GM19397 (cell line): ENCODE data around the gene SLC41A3.
A peak's percentile ranks its signal among the peaks of the same experiment; 100 is the strongest.
"Not testable (repeated sequence)": the region's sequence is repeated elsewhere in the genome, so short reads cannot be mapped to it uniquely, and the experiment has no call there.

Experiments
- ATAC-seq: cut with Tn5 transposase; IDR thresholded peaks from one replicate; pipeline ENCODE4 v1.9.1; 2021; ENCODE audit warnings: mild to moderate bottlenecking, moderate library complexity; ENCODE audit not compliant: unreplicated experiment

The SLC41A3 gene

DNA sequence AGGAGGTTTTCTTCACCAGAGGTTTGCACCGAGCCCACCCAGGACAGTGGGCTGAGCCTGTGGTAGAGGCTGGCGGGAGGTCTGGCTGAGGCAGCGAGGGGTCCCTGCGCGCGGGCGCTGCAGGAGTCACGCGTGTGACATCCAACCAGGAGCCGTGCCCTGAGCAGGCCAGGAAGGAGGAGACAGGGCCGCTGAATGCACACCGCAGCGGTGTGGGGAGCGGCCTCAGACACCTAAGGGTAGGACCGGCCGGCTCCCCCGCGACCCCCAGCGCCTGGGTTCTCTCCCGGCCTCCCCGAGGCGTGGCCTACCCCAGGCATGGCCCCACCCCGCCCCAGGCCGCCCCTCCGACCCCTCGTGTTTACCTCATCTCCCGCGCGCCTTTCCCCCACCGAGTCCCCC lies 412 bp downstream of the SLC41A3 start:
- ATAC-seq: peak; percentile 36

DNA sequence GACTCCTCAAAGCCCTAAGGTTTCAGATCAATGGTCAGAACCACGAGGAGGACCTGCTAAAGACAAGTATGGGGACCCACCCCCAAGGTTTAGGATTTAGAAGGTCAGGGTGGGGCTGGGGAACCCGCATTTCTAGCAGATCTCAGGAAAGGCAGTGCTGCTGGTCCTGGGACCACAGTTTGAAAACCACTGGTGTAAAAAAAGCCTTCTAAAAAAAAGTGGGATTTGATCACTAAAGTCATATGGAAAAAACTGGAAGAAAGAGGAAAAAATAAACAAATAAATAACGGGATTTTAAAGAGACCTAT lies 832 bp downstream of the SLC41A3 start:
- no peak for ATAC-seq

DNA sequence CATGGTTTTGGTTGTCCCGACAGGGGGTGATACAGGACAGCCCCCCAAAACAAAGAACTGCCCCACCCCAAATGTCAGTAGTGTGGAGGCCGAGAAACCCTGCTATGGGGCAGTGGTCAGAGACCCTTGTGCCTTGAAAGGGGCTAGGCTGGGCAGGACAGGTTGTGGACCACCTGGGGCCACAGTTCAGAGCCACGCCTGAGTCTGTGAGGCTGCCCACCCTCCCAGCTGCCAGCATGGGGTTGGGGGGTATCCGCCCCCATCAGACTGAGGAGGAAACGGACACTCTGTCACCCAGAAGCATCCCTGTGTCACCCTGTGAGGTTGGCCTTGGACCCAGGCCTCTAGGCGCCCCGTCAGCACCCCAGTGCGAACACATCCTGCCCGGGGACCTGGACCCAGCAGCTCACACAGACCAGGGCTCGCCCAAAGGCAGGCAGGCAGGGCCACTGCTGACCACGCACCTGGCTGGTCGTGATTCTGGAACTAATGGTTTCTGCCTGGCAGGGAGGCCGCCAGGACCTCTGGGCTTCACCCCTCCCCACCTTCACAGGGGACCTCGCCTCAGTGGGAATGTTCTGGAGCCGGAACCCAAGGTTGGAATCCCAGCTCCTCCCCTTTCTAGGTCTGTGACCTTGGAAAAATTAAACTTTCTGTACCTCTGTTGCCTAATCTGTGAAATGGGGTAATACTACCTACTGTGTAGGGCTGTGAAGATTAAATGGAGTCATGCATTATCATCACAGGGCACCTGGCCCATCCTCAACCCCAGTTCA lies 1.4 kb downstream of the SLC41A3 start:
- no peak for ATAC-seq

DNA sequence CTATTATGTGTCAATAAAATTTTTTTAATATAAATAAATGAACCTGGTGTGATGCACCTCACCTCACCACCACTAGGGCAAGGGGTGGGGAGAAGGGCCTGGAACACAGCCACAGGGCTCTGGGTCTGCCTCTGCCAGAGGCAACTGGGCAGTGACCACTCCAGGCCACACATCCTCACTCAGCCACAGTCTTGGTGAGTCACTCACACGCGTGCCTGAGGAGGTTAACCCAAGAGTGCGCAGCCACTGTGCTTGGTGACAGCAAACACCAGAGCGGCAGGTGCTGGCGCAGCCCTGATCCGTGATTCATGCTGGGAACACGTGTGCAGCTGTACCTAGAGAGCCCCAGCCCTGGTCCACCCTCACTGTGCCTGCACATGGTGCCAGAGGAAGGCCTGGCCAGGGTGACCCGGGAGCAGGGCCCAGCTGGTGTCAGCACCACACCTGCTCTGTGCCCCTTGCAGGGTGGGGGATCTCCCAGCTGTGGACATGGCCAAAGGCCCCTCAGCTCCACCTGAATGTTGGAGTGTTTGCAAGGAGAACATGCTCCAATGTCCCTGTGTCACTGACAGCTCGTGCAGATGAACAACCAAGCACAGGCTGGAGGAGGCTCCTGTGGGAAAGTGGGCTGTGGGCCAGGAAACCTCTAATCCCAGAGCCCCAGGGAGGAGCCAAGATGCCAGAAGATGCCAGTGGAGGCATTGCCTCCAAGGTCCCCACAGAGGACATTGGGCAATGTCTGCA lies 2.1 kb downstream of the SLC41A3 start:
- ATAC-seq: no peak

DNA sequence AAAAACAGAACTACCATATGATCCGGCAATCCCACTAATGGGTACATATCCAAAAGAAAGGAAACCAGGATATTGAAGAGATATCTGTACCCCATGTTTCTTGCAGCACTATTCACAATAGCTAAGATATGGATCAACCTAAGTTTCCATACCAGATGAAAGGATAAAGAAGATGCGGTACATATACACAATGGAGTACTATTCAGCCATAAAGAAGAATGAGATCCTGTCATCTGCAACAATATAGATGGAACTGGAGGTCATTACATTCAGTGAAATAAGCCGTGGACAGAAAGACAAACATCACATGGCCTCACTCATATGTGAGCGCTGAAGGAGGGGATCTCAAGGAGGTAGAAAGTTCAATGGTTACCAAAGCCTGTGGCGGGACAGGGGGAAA lies 3.0 kb downstream of the SLC41A3 start:
- no peak for ATAC-seq

DNA sequence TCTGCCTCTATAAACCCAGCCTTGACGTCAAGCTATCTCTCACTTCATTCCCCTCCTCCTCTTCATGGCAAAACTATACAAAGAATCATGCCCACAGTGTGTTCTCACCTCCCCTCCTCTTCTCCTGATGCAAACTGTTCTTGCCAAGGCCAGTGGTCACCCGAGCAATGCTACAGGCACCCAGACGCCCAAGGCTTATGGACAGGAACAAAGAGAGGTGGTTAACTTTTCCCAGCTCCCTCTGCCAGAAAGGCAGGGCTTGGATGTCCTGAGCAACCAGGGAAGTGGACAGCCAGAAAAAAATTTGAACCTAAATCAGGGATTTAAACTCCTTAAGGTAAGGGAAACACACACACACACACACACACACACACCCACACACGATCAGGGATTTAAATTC lies 5.1 kb downstream of the SLC41A3 start:
- ATAC-seq: no peak

DNA sequence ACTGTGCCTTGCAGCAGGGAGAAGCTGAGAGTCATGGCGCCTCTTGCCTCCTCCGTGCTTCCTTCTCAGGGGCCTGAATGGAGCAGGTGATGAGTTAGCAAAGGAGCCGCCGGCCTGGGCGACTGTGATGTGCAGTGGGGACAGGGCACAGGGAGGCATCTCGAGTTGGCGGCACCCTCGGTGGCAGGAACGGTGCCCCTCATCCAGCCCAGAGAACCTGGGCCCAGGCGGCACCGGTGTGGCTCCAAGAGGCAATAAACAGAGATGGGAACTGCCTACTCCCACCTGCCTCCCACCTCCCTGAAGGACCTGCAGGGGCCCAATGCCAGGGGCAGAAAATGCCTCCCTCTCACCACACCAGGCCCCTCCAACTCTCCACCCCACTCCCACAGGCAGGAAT lies 6.2 kb downstream of the SLC41A3 start:
- no peak for ATAC-seq

DNA sequence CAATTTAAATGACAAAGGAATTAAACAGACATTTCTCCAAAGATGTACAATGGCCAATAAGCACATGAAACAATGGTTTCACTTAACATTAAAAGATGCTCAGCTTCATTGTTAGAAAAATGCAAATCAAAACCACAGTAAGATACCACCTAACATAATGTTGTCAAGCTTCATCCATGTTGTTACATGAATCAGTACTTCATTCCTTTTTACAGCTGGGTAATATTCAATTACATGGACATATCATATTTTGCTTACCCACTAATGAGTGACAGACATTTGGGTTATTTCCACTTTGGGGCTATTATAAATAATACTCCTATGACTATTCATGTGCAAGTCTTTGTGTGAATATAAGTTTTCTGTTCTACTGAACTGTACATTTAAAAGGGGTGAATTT lies 7.8 kb downstream of the SLC41A3 start:
- no peak for ATAC-seq

DNA sequence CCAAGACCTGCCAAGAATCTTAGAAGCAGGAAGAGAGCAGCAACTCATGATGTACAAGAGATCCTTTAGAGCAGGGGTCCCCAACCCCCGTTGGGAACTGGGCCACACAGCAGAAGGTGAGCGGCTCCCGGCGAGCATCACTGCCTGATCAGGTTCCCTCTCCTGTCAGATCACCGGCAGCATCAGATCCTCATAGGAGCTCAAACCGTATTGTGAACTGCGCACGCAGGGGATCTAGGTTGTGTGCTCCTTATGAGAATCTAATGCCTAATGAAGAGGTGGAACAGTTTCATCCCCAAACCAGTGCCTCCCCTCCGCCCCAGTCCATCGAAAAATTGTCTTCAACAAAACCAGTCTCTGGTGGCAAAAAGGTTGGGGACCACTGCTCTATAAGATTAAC lies 13.8 kb downstream of the SLC41A3 start:
- no peak for ATAC-seq

DNA sequence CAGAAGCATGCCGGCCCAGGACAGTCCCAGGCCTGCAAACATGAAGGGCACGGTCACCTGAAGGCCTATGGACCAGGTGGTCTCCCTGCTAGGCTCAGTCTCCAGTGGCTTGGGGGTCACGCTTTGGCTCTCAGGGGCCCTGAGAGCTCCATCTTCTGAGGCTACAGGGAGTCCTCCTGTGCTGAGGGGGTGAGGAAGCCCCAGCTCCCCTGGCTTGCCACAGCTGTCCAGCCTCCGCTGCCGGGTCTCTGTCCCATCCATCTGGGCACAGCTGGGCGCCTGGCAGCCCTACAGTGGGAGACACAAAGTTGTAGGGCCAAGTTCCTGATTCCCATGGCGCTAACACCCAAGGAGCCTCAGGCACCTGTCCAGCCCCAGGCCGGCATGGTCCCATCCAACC lies 16.0 kb downstream of the SLC41A3 start:
- no peak for ATAC-seq

DNA sequence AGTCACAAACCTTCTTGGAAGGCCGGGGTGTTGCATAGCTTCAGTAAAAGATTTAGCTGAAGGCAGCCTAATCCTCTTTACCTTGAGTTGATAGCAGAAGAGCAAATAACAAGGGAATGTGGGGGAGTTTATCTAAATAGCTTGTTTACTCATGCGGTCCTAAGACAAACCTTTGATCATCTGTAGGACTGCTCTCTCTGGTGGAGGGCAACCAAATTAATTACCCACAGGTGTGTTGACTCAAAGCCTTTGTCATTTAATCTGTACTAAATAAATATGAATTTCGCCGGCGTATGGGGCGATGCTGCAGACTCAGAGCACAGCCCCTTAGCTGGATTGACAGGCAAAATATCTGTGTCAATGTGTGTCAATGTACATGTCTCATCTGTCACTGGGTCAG lies 17.2 kb downstream of the SLC41A3 start:
- ATAC-seq: not testable (repeated sequence)

DNA sequence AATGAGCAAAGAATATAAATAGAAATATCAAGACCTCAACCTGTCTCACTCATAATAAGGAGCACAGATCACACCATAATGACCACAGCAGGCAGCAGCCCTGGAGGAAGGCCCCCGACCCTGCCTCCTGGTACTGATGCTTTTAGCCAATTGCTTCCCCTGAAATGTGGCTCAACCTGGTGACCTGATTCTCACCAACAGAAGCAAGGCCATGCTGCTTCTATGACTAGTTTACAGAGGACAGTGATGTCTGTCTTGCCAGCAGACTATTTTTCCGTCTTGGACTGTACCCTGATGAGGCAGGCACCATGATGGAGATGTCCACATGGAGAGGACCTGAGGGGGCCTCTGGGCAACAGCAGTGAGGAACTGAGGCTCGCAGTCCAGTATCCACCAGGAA lies 18.0 kb downstream of the SLC41A3 start:
- ATAC-seq: no peak

DNA sequence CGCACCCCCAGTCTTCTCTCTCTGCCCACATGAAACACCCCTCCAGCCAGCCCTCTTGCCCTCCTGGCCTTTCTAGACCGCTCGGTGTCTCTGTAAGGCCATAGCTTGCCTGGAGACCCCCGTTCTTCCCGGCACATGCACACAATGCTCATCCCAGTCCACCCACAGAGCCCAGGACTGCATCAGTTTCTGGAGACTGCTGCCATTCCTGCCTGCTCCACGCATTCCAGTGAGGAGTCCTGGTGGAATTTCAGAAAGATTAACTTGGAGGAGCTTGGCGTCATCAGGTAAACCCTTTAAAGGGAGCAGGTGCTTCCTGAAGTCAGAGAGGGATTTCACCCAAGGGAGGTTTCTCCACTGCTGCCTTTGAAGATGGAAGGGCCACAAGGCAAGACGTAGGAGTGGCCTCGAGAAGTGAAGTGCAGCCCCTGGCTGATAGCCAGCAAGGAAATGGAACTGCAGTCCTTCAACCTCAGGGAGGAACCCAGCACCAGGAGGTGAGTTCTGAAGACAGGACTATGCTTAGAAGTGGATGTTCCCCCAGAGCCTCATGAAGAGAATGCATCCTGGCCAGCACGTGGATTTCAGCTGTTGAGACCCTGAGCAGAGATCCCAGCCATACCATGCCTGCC lies 19.2 kb downstream of the SLC41A3 start:
- ATAC-seq: no peak

DNA sequence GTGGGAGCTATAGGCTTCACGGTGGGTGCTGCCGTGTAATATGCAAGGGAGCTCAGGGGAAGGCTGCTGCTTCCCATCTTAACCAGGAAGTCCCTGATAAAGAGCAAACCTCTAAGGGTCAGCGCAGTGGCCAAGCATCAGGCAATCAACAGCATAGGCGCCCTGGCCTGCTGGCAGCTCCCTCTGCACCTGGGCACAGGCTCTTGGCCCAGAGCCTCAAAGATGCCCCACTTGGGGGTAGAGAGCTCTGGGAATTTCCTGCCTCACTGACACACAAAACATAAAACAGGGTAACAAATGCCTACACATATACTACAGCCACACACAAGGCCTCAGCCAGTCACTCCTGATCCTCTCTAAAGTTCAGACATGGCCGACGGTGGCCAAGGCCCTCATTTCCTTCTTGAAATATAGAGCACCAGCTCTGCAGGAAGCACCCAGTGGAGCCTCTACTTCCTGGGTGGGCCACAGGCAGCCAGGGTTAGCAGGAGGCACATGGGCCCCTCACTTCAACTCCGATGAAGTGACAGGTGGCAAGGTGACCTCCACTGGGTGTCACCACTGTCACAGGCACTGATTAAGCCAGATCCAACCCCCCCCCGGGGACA lies 20.5 kb downstream of the SLC41A3 start:
- ATAC-seq: no peak

DNA sequence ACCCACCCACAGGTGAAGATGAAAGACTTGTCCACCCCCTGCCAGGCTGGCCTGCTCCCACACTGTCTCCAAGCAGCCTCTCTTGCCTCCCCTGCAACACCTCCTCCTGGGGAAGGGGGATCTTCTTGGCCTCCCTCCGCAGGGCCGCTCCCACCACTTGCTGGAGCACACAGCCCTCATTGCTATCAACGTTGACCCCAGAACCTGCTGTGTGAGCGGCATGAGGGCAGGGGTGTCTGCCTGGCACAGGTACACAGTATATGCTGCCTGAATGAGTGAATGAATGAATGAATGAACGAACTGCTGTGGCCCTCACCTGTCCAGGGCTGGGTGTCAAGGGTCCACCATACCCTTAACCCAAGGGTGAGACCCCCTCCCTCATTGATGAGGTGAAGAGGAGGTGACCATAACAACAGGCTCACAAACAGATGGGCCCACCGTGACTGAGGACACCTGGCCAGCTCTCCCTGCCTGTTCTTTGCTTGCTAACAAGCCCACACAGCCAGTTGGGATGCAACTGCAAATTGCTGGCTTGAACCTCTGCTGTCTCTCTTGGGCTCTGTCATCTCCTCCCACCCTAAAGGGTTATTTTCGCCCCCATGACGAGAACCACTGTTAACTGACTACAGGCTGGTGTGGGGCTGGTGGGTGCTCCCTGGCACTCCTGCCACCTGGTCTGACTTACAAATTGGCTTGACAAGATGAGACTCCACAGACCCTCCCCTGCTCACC lies 22.5 kb downstream of the SLC41A3 start:
- ATAC-seq: no peak

DNA sequence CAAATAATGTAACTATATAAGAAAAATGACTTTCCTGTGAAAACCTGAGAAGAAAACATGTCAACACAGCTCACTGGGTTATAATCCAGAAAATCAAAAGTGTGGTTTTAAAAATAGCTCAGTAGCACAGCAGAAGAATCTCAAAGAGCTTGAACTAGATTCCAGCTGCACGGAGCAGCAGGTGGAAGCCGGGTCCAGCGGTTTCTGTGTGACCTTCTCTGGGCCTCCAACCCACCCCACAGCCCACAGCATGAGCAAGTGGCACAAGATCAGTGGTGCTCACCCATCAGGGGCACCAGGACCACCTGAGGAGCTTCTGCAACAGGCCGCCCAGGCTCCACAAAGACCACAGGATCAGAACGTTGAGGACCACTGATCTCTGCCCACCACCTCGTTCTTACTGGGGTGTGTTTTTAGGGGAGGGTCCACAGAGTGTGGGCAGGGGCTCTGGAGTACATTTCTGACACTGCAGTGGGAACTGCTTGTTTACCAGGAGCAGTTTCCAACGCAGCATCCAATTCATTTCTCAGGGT lies 23.2 kb downstream of the SLC41A3 start:
- no peak for ATAC-seq

DNA sequence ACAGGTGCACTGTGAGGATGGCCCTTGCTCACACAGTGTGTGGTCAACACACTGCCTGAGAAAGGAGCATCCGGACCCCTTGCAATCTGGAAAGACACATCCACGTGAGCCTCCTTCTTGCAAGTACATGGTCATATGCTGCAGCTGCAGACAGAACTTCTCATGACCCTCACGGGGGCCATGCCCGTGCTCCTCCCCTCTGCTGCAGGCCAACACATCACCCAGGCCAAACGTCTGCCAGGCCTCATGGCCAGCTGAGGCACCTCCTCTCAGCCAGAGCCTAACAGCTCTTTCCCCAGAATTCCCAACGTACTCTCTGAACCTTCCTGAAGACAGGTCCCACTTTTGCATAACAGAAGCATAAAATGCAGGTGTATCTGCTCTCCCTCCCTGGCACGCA lies 25.3 kb downstream of the SLC41A3 start:
- no peak for ATAC-seq

DNA sequence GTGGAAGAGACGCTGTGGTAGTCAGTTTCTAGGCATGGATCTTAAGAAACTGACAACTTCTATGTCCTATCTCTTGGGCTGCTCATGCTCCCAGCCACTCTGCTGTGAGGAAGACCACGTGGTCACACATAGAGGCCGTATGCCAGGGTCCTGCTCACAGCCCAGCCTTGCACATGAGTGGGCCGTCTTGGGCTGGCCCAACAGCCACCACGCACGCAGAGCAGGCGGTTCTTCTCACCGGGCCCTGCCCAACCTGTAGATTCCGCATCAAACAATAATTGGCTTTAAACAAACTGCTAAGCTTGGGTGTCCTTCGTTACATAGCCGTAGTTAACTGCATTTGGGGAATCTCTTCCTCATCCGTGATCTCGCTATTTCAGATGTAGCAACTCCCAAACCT lies 26.0 kb downstream of the SLC41A3 start:
- no peak for ATAC-seq

DNA sequence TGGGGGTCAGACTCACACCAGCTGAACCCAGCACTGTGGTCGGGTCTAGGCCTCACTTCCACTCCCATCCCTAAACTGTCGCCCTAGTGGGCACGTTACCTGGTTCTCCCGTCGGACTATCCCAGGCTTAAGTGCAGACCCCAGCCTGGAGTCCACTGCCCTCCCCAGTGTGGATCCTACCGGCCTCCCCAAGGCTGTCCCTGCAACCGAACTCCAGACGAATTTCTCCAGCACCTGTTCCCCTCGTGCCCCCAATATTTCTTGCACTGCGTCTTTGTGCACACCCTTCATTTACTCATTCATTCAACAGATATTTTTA lies 26.5 kb downstream of the SLC41A3 start:
- no peak for ATAC-seq

DNA sequence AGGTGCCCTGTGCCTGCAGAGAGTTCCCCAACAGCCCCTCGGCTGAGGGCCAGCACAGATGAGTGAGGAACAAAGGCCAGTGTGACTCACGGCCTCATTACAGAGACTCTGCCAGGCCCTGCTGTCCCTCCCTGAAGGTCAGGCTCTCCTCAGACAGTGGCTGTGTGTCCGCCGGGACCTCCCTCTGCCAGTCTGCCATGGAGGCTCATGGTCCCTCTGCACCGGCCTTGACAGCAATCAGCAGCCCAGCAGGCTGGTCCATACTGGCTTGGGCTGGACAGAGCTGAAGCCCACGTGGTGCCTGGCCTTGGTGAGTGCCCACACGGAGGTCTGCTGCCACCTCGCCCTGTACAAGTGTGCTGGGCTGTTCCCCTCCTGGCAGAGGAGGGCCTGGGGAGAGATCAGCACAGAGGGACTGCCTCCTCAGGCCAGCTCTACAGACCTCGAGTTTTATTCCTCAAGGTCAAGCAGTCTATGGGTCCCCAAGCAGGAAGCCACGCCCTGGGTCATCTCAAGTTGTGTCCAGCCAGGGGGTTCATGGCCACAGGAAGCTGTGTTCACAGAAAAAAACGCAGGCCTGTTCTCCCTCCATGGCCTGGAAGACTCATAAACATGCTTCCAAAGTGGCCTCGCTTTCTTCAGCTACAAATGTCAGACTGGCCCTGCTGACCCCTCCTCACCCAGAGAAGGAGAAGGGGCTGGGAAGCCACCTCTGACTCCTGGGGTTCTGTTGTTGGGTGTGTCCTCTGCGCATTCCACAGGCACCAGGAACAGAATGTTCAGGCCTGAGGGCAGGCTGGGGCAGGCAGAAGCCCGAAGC lies 27.0 kb downstream of the SLC41A3 start:
- ATAC-seq: no peak
